Right renal cortex interstitium (tissue), 3 donors: ENCODE data around the gene NRP2. TPM values are rescaled to one million over a fixed set of nuclear protein-coding genes. Genes with fewer than 3 reads are reported as not detected.

Experiments used
- DNase-seq, 3 donors: peaks; one replicate each; pipeline ENCODE4 v3.0.0-alpha.2; 2013; ENCODE audit warnings: low read depth in 3 of 3, low spot score in 2 of 3
- polyA plus RNA-seq, 3 donors: library from polyadenylated mRNA; unstranded; fragments of 120-200 nt; gene quantifications; one replicate each; pipeline ENCODE4 v1.2.1, GENCODE V29; 2013; ENCODE audit not compliant: insufficient read length in 3 of 3

Gene NRP2
- polyA plus RNA-seq, 3 donors = 60.2 to 67.1 (median 62.9) TPM

DNA sequence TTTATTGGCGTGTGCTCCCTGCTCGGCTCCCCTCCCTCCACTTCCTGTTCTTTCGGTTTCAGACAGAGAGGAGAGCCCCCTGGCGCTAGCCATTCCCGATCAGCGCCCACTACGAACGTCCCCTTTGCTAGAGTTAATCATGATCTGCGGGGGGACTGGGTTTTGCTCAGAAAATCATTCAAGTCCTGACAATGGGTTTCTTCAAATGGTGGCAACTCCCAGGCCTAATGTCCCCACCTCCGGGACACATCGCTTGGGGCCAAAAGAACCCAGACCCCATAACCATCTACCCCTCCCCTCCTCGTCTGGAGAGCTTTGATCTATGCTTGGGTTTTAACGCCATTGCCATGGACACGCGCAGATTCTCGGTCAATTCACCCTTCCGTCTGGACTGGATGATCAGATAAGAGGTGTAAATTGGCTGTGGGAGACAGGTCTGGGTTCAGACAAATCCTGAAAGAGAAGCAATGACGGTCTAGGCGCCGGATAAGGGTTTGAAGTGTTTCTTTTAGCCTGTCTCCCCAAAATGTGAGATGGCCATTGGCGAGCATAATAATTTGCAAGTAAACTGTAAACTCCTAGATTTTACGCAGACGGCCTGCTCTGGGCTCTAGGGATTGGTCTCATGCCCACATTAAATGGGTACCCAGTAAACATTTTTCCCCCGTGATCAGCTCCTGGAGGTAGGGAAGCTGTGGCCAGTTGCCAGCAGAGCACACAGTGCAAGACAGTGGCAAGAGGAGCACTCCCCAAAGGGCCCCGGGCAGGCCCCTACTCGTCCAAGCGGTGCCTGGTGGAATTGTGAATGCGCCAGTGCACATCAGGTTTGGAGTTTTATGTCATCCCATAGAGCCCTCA lies 4.7 kb downstream of the NRP2 start:
- DNase-seq = no peak

DNA sequence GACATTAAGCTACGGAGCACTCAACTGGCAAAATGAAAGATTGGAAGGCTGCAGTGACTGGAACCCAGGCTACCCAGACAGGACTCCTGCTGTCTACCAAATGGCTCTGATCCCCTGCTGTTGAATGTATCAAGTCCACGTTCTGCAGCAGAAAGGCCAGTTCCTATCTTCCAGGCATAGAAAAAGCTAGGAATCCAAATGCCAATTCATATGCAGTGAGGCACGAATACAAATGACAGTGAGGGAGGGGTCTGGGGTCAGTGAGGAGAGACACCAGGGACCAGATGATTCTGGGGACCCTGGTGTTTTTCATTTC lies 5.3 kb downstream of the NRP2 start:
- no peak for DNase-seq

DNA sequence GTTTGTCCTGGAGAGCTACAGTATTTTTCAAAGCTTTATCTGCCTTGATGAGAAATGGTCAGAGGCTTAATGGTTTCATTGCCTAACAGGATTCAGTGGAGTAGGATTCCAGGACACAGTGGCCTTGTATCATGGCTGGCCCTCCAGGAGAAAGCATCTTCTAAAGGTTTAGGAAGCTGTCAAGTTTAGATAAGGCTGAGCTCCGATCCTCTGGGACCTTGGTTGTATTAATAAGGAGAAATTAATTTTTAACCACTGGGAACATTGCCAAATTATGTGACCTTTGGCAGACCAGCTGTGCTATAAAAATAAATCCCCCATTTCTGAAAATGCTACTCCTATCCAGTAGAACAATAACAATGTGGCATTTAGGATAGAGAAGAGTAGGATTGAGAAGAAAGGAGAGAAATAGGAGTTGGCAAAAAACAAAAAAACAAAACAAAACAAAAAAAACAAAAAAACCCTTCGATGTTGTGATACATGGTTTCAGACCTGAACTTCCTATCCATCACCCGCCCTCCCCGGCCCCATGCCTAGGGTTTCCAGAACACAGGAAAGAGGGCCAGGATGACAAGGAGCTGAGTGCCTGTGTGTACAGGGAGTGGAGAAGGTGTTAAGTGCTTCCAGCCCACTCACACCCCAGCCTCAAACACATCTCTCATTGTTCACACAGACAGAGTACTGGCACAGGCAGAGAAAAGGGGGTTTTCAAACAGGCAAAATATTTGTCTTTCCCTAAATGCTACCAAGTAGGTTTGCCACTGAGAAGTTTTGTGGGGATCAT lies 6.3 kb downstream of the NRP2 start:
- no peak for DNase-seq

GRCh38 chr2:205689820-205690219 lies 7.5 kb downstream of the NRP2 start:
- DNase-seq = no peak

DNA sequence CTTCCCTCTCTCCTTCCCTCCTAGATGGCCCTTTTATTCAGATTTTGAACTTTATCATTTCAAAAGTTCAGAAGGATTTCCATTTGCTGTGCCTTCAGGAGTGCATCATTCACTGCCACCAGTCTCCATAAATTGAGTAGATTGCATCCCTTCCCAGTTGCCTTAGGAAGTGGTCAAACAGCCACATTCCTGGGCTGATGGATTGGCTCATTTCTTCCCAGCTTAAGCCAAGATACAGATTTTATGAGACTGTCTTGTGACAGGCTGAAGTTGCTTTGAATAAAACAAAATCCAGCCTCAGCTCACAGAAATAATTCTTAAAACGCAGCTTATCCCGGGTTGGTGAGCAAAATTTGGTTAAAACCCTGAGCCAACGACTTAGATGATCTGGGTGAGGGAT lies 9.8 kb downstream of the NRP2 start:
- DNase-seq = no peak

DNA sequence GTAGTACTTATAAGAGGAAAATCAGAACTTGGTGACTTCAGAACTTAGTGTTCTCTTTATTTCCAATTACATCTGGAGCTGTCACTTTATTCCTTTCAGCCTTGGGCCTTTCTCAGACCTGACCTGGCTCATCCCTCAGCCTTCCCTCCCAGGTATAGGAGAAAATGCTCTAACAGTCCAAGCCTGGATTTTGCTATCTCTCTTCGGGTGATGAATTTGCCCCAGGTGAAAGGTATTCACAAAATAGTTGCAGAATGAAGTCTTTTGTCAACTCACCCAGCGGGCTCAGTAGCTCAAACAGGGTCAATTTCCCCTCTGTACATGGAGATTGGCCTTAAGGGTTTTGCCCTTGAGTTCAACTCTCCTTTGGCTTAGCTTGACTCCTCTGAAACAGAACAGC lies 12.0 kb downstream of the NRP2 start:
- DNase-seq = no peak

- no peak for DNase-seq
Measured at GRCh38 chr2:205695460-205695991, 13.2 kb downstream of the NRP2 start.

DNA sequence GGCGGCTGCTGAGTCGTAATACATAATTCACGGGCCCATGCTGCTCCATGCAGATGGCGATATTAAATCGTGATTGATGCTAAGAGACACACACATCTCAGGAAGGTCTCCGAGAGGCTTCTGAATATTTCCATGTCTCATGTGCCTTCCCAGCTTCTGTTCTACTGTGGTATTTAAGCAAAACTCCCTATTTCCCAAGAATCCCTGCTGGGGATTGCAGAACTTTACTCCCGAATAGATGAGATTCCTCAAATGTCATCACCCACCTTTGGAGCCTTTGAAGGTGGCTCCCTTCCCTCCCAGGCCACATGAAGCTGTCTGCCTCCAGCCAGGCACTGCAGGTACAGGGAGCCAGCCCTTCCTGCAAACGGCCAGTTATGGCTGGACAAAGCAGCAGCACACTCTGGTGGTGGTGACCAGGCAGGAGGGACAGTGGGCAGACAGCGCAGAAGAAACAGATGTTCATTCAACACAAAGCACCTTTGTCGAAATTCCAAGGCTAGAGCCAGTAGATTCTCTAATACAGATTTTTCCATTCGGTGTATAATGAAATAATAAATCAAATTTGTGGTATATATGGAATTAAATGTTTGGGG lies 14.1 kb downstream of the NRP2 start:
- no peak for DNase-seq

- DNase-seq = no peak
Measured at GRCh38 chr2:205696927-205697441, 14.7 kb downstream of the NRP2 start.

DNA sequence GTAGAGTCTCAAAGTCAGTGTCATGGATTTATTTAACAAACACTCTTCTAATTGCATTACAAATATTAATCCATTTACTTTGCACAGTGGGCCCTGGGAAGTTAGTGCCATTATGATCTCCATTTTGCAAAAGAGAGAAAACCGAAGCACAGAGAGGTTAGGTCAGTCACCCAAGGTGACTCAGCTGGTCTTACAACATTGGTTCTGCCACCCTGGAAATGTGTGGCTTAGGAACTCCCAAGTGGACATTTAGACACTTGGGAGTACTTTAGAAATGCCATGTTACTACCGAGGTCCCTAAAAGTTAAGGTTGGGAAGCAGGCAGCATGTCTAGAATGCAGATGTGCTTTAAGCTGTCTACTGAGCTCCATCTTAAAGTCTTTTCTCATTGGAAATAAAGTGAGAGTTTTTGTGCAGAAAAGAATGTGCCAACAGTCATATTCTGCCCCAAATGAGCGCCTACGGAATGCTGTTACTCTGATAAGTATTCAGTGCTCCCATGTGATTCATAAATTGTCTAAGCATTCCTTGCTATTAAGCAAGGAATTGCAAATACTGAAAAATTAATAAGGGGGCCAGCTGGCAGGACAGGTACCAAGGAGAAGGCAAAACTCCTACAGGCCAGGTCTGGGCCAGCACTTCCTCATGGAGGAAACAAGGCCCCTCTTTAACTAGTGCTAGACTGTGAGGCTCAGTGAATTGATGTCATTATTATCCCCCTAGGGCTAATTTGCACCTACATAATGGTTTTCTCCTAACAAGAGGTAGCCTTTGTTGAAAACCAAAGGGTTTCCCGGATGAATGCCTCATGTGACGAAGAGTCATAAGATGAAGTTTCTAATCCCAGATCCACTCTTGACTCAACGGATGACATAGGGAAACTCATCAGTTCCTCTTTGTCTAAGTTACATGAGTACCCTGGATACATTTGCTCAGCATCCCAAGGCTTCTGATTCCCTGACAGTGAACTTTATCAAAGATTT lies 16.3 kb downstream of the NRP2 start:
- DNase-seq = no peak

GRCh38 chr2:205699515-205700289 lies 17.4 kb downstream of the NRP2 start:
- no peak for DNase-seq

- no peak for DNase-seq
Measured at GRCh38 chr2:205700331-205701132, 18.2 kb downstream of the NRP2 start.

DNA sequence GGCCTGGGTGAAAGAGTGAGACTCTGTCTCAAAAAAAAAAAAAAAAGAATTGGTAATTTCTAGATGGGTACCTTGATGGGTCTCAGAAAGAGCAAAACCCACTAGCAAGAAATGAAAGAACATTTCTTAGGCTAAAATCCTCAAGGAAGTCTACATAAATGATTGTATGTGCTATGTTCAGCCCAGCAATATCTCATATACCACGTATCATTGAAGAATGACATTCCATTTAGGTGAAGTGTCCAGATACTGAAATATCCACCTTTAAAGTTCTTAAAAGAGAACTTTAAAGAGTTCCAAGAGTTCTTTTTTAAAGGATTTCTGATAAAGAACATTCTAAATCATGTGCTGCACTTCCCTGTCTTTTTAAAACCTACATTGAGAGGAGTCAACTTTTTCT lies 19.2 kb downstream of the NRP2 start:
- no peak for DNase-seq

GRCh38 chr2:205702576-205702975 lies 20.3 kb downstream of the NRP2 start:
- DNase-seq = no peak

GRCh38 chr2:205703471-205704126 lies 21.3 kb downstream of the NRP2 start:
- DNase-seq = no peak

DNA sequence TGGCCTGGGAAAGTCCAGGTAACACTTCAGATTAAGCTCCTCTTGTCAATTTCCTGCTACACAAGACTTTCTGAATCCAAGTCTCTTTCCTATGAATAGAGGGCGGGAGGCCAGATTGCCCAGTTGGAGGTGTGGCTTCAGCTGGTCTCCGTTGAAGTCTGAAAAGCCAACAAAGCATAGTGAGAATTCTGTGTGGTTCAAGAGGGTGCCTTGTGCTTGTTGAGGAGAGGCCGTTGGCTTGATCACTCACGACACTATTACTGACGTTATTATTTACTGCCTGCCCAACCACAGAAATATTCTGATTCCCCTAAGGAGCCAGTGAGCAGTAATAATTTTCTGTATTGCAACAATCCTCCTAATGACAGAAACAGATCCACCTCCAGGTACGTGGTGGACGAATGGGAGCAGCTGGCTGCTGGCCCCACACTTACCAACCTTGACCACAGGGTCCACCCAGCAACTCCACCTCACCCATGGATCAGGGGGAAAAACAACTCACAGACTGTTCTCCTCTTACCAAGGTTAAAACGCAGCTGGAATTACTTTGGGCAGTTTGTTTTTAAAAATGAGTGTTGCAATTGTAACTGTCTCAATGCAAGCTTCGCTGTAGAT lies 21.9 kb downstream of the NRP2 start:
- no peak for DNase-seq

- no peak for DNase-seq
Measured at GRCh38 chr2:205705511-205706349, 23.4 kb downstream of the NRP2 start.
